OCI-LY7 (cell line): Measurements from ENCODE around the gene ARFGEF3. TPM values are rescaled to one million over a fixed set of nuclear protein-coding genes. Genes with fewer than 3 reads are reported as not detected.

Experiments
- BruUV-seq: library from RNA; stranded (reverse); fragments of 400-500 nt; replicated peaks from 2 replicates; lab custom pipeline; 2021; lab: Mats Ljungman, UMichigan
- CTCF ChIA-PET: fragments of 300-600 bp; sonication (Branson Sonifier 250); formaldehyde crosslinking; loops from one replicate; lab custom pipeline; 2022; ENCODE audit warnings: antibody characterized with exemption; ENCODE audit not compliant: unreplicated experiment; lab: Charles Lee
- POLR2A ChIA-PET: fragments of 300-600 bp; sonication (Branson Sonifier 250); formaldehyde crosslinking; loops from one replicate; lab custom pipeline; 2022; ENCODE audit warnings: antibody characterized with exemption; lab: Charles Lee
- DNase-seq: peaks from one replicate; pipeline ENCODE4 v3.0.0-alpha.2; 2015; ENCODE audit warnings: low spot score
- H2AFZ ChIP-seq: fragments of 200-600 bp; sonication (generic), shearing (Covaris generic); 2 replicates; pipeline ENCODE4 v1.6.1; 2014; ENCODE audit warnings: mild to moderate bottlenecking, antibody characterized with exemption, low read length, moderate library complexity
- H3K27ac ChIP-seq: fragments of 200-600 bp; sonication (generic); 2 replicates; pipeline ENCODE4 v1.5.1; 2014; ENCODE audit warnings: mixed run types, low read depth, mild to moderate bottlenecking, moderate library complexity, low read length, inconsistent platforms; ENCODE audit not compliant: poor library complexity, severe bottlenecking
- H3K36me3 ChIP-seq: fragments of 200-600 bp; sonication (generic); 2 replicates; pipeline ENCODE4 v1.6.1; 2014; ENCODE audit warnings: mild to moderate bottlenecking, antibody characterized with exemption, low read length, moderate library complexity, mixed read lengths; ENCODE audit not compliant: insufficient read depth
- H3K4me1 ChIP-seq: fragments of 200-600 bp; sonication (generic); 2 replicates; pipeline ENCODE4 v1.5.1; 2014; ENCODE audit warnings: mild to moderate bottlenecking, low read length; ENCODE audit not compliant: insufficient read depth, poor library complexity, severe bottlenecking
- H3K4me2 ChIP-seq: fragments of 200-600 bp; sonication (generic); 2 replicates; pipeline ENCODE4 v1.6.1; 2014; ENCODE audit warnings: mild to moderate bottlenecking, low read length
- H3K4me3 ChIP-seq: fragments of 200-600 bp; sonication (generic); 2 replicates; pipeline ENCODE4 v1.5.1; 2014; ENCODE audit warnings: mild to moderate bottlenecking, low read depth, low read length; ENCODE audit not compliant: poor library complexity, severe bottlenecking
- H3K79me2 ChIP-seq: fragments of 200-600 bp; sonication (generic); 2 replicates; pipeline ENCODE4 v1.6.1; 2016; ENCODE audit warnings: low read depth, mild to moderate bottlenecking, low read length, moderate library complexity, mixed read lengths; ENCODE audit not compliant: insufficient read depth
- H3K9me2 ChIP-seq: fragments of 200-600 bp; sonication (generic); 2 replicates; pipeline ENCODE4 v1.6.1; 2016; ENCODE audit warnings: mild to moderate bottlenecking, low read length, mixed read lengths; ENCODE audit not compliant: insufficient read depth
- H3K9me3 ChIP-seq: fragments of 200-600 bp; sonication (generic); 2 replicates; pipeline ENCODE4 v1.6.1; 2014; ENCODE audit warnings: mild to moderate bottlenecking, mixed run types, low read length, mixed read lengths
- H4K20me1 ChIP-seq: fragments of 200-600 bp; sonication (generic); 2 replicates; pipeline ENCODE4 v1.6.1; 2014; ENCODE audit warnings: mild to moderate bottlenecking, antibody characterized with exemption, low read length, moderate library complexity, mixed read lengths; ENCODE audit not compliant: insufficient read depth
- CTCF ChIP-seq: fragments of 200-600 bp; sonication (generic); conservative IDR thresholded peaks from 2 replicates; pipeline ENCODE4 v1.5.1; 2014; ENCODE audit warnings: mild to moderate bottlenecking, antibody characterized with exemption, low read length, moderate library complexity, mixed read lengths
- EZH2phosphoT487 ChIP-seq: fragments of 200-600 bp; sonication (generic); IDR thresholded peaks from 2 replicates; pipeline ENCODE4 v1.6.1; 2018; ENCODE audit warnings: low read depth, borderline replicate concordance, mild to moderate bottlenecking, mixed run types, antibody characterized with exemption, low read length, moderate library complexity, mixed read lengths
- intact Hi-C: fragments of 100-400 bp; cut with micrococcal nuclease; formaldehyde crosslinking; loops from one replicate; pipeline ENCODE4 v1.10.0; 2022; ENCODE audit not compliant: unreplicated experiment
- total RNA-seq, 2 experiments: library from RNA; depleted of rRNA in 1 of 2; stranded (reverse); fragments of >200 nt in 1 of 2; shearing (Covaris generic) in 1 of 2; gene quantifications; 2 replicates each; pipeline ENCODE4 v1.2.3, GENCODE V29; 2014 to 2022

Gene ARFGEF3
- total RNA-seq, 2 experiments from 2014 or later, result not detected

GRCh38 chr6:138308731-138309110 lies 147.0 kb downstream of the ARFGEF3 start:
- H3K9me2 ChIP-seq, result no peaks in the 10 kb centered on the region
- no peak overlapping the region for H3K4me2 ChIP-seq
- no peak overlapping the region for H3K27ac ChIP-seq
- H3K79me2 ChIP-seq, result no peaks in the 10 kb centered on the region
- POLR2A ChIA-PET, result interaction anchor here (1.1 kb wide), 1 partner anchor 62 kb away, joined by 3 read pairs; no protein-coding TSS in a partner anchor
- no peaks in the 10 kb centered on the region for H4K20me1 ChIP-seq
- TF ChIP-seq EZH2phosphoT487, result no peak
- no peak for TF ChIP-seq CTCF
- no peaks in the 10 kb centered on the region for H3K4me1 ChIP-seq
- CTCF ChIA-PET, result no interaction called here
- intact Hi-C loops, result no loop called here
- no peaks in the 10 kb centered on the region for H3K9me3 ChIP-seq
- BruUV-seq, result no TSS peak
- H3K4me3 ChIP-seq, result no peak overlapping the region
- DNase-seq, result no peak
- H2AFZ ChIP-seq, result no peak overlapping the region
- no peaks in the 10 kb centered on the region for H3K36me3 ChIP-seq

GRCh38 chr6:138309695-138310094 lies 148.0 kb downstream of the ARFGEF3 start:
- no peaks in the 10 kb centered on the region for H3K36me3 ChIP-seq
- no peaks in the 10 kb centered on the region for H3K79me2 ChIP-seq
- no peaks in the 10 kb centered on the region for H4K20me1 ChIP-seq
- H3K27ac ChIP-seq, result no peak overlapping the region
- no peak overlapping the region for H2AFZ ChIP-seq
- DNase-seq, result no peak
- ChIA-PET CTCF (no interaction called here), POLR2A (no interaction called here)
- intact Hi-C loops, result no loop called here
- no peaks in the 10 kb centered on the region for H3K9me2 ChIP-seq
- TF ChIP-seq EZH2phosphoT487 (no peak), CTCF (no peak)
- no TSS peak for BruUV-seq
- no peaks in the 10 kb centered on the region for H3K9me3 ChIP-seq
- no peaks in the 10 kb centered on the region for H3K4me1 ChIP-seq
- H3K4me3 ChIP-seq, result no peak overlapping the region
- H3K4me2 ChIP-seq, result no peak overlapping the region

GRCh38 chr6:138310294-138310693 lies 148.6 kb downstream of the ARFGEF3 start:
- CTCF ChIA-PET, result no interaction called here
- Histone ChIP-seq H4K20me1 (no peaks in the 10 kb centered on the region), H3K79me2 (no peaks in the 10 kb centered on the region), H2AFZ (no peak overlapping the region), H3K4me1 (no peaks in the 10 kb centered on the region), H3K9me2 (no peaks in the 10 kb centered on the region), H3K4me3 (no peak overlapping the region), H3K4me2 (no peak overlapping the region), H3K9me3 (no peaks in the 10 kb centered on the region), H3K36me3 (no peaks in the 10 kb centered on the region), H3K27ac (no peak overlapping the region)
- no TSS peak for BruUV-seq
- POLR2A ChIA-PET, result no interaction called here
- no peak for TF ChIP-seq CTCF
- no peak for TF ChIP-seq EZH2phosphoT487
- intact Hi-C loops, result no loop called here
- DNase-seq, result no peak
